GM19099 (cell line): ENCODE measurements around the gene CD200.

ENCODE experiments used
- POLR2A ChIP-seq: IDR thresholded peaks from 3 replicates; pipeline ENCODE4 v1.6.1; 2011; ENCODE audit warnings: low read depth; ENCODE audit not compliant: insufficient read length; ENCODE audit errors: extremely low read depth

CD200 gene

DNA sequence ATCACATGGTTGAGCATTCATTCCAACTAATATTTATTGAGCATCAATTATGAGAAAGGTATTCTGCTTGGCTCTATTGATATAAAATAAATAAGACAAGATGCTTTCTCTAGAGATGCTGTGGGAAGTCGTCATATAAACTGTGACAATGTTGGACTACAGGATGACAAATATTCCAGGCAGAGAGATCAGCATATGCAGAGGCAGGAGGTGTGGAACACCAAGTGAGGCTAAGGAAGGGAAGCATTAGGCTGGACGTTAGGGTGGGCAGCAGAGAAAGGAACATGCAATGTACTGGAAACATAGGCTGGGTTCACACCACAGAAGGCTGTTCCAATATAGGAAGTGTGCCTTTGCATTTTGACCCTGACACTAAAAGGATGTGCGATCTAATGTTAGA lies 38.6 kb downstream of the CD200 start:
- TF ChIP-seq POLR2A = no peak

DNA sequence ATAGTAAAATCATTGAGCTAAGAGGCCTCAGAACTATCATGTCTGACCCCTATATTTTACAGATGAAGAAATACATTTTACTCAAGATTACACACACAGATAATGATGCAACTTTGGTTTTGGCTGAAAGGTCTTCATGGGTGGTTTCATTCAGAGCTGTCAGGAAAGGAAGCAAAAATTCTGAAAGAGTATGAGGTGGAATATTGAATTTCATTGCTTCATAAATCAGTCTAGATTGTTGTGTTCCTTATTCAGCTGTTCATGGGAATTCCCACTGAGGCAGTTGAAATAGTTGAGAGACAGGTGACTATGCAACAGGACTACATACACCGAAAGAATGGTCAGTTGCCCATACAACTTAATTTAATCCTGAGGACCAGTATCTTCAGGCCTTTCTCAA lies 39.4 kb downstream of the CD200 start:
- no peak for TF ChIP-seq POLR2A

DNA sequence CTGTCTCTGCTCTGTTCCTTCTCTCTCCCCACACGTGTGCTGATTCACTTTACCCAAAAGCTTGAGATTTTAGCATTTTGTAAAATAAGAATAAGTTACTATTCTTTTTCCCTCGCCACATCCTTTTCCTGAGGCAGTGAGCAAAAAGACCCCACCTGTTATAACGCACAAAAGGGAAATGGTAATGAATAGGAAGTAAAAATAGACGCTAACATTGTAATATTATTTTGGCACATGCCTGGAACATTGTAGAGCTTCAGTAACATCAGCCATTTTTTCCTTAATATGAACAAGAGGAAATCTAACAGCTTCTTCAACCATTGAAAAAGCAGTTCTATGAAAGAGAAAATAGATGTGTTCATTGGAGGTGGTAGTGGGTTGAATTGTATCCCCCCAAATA lies 40.5 kb downstream of the CD200 start:
- TF ChIP-seq POLR2A = no peak

DNA sequence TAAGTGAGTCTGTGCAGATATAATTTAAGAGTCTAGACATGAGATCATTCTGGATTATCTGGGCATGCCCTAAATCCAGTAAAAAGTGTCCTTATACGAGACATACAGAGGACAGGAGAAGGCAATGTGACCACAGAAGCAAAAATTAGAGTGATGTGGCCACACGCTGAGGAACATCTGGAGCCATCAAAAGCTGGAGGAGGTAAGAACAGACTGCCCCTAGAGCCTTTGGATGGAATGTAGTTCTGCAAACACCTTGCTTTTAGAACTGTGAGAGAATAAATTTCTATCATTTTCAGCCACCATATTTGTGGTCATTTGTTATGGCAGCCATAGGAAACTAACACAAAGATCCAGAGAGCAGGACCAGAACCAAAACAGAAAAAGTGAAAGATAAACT lies 41.0 kb downstream of the CD200 start:
- TF ChIP-seq POLR2A = no peak

DNA sequence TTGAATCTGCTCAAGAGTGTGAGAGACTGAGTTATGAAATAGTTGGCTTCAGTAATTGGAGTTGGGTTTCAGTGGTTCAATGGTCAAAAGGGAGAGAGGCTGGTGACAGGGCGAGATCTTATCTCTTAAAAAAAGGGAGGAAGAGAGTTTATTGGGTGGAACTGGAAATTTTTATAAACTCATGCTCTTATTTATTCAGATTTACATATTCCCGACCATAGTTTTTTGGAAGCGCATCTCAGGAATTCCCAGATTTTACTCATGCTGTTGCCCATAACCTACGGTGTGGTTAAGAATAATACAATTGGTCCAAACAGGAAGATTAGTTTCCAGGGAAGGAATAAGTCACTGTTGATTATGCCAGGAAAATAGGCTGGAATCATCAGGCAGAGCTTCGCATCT lies 41.4 kb downstream of the CD200 start:
- TF ChIP-seq POLR2A = no peak

DNA sequence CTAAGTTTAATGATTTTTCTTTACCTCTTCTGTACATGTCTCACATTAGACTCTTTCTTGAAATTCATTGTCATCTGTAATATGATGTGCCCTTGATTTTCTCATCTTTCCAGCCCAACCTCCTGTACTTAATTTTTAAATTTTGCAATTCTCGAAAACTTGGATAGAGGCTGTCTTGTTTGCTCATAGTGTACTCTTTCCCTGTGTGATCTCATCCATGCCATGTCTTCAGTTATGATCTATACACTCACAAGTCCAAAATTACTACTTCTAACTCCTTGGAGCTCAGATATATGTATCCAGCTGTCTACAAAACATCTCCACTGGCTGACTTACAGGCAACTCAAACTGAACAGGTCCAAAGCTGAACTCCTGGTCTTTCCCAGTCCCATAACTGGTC lies 42.2 kb downstream of the CD200 start:
- no peak for TF ChIP-seq POLR2A

DNA sequence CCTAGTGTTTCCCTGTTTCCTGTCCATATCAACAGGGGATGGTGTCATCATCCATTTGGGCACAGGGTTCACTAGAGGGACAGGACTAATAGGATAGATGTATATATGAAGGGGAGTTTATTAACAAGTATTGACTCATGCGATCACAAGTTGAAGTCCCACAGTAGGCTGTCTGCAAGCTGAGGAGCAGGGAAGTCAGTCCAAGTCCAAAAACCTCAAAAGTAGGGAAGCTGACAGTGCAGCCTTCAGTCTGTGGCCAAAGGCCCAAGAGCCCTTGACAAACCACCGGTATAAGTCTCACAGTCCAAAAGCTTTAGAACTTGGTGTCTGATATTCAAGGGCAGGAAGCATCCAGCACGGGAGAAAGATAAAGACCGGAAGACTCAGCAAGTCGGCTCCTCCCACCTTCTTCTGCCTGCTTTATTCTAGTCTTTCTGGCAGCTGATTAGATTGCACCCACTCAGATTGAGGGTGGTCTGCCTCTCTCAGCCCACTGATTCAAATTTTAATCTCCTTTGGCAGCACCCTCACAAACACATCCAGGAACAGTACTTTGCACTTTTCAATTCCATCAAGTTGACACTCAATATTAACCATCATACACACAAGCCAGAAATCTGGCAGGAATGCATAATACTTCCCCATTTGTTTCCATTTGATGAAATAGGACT lies 43.4 kb downstream of the CD200 start:
- TF ChIP-seq POLR2A = no peak

DNA sequence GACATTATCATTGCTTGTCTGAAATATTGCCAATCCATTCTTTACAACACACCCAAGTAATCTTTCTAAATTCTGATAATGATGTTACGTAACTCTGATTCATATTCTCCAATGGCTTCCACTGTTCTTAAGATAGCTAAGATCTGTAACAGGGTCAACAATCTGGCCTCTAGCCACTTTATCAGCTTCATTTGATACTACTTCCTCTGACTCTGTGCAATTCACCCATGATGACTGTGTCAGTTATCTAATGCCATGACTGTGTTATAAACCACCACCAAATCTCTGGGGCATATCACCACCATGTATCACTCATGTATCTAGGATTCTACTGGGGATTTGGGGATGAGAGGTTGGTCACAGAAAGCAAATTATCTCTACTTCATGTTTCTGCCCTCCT lies 44.0 kb downstream of the CD200 start:
- no peak for TF ChIP-seq POLR2A

DNA sequence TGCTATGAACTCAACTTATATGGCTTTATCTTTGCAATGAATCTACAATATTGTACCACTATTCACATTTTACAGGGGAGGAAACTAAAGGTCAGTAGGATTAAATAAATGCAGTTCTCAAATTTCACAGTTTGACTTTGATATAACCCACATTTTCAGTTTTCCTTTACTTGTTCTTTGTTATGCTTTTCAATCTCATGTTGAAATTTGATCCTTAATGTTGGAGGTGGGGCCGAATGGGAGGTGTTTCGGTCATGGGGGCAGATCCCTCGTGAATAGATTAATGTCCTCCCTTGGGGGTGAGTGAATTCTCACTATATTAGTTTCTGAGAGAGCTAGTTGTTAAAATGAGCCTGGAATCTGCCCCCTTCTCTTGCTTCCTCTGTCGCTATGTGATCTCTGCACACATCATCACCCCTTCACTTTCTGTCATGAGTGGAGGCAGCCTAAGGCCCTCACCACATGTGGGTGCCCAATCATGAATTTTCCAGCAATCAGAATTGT lies 44.7 kb downstream of the CD200 start:
- TF ChIP-seq POLR2A = no peak

DNA sequence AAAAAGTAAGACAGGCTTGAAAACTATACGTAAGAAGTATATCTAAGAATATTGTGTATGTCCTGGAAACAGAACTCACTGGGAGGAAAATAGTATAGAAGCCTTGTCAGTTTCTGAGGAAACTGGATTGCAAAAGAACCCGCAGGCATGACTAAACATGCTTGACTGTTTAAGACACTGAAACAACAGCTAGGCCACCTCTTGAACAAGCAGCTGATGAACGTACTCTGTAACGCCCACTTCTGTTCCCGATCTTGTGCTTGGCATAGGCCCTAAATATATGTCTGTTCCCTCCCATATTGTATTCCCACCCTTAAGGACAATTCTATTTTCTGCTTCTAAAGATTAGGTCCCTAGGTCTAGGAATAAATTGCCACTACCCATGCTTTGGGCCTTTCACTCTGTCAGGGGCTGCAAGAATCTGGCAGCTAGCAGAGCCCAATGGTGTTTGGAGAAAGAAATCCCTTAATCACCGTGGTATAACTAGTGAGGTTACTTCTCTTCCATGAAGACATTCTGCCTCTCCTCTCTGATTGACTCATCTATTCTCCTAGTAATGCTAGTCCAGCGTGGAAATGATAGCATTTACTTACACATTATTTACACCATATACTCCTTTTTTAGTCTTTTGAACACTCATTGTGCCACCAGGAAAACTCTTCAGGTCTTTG lies 46.2 kb downstream of the CD200 start:
- no peak for TF ChIP-seq POLR2A

DNA sequence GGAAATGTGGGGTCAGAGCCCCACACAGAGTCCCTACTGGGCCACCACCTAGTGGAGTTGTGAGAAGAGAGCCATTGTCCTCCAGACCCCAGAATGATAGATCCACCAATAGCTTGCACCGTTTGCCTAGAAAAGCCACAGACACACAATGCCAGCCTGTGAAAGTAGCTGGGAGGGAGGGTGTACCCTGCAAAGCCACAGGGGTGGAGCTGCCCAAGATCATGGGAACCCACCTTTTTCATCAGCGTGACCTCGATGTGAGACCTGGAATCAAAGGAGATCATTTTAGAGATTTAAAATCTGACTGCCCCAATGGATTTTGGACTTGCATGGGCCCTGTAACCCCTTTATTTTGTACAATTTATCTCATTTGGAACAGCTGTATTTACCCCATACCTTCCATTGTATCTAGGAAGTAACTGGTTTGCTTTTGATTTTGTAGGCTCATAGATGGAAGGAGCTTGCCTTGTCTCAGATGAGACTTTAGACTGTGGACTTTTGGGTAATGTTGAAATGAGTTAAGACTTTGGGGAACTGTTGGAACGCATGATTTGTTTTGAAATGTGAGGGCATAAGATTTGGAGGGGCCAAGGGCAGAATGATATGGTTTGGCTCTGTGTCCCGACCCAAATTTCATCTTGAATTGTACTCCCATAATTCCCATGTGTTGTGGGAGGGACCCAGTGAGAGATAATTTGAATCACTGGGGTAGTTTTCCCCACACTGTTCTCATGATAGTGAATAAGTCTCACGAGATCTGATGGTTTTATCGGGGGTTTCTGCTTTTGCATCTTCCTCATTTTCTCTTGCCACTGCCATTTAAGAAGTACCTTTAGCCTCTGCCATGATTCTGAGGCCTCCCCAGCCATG lies 49.0 kb downstream of the CD200 start:
- no peak for TF ChIP-seq POLR2A

DNA sequence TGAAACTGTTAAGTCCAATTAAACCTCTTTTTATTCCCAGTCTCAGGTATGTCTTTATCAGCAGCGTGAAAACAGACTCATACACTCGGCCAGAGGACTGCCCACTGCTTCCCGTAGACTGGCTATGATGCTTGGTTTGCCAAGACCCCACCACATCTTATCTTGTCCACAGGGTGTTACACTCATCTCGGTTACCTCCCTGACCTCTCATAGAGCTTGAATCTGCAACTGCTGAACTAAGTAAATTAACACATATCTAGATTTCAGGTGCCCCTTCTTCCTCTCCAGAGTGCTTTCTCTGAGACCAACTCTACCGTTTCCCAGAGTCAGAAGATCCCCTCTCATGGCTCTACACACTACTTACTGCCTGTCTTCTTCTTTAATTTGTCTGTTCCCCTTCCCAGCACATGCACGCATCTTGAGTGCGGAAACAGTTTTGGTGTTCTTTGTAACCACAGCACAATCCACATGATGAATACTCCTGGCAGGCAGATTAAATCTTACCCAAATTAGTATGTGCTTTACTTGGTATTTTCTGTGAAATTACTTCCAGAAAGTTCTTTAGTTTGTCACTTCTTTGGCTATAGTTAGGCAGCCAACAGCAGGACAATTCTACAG lies 49.7 kb downstream of the CD200 start:
- no peak for TF ChIP-seq POLR2A

DNA sequence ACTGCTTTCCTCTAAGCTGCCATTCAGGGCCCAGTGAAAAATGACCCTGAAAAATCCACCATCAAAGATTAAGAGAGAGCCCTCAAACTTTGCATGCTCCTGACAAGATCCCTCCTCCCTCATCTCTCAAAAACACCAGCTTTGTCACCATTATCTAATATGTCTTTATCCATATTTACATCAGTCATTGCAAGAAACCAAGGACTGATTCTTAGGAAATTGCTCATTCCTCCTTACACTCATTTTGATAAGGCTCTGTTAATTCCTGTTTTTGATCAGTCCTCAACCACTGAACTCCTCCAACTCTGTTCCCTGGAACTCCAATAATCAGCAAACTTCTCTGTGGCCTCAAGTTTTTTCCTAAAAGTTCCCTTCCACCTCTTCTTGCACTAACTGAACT lies 51.8 kb downstream of the CD200 start:
- no peak for TF ChIP-seq POLR2A

DNA sequence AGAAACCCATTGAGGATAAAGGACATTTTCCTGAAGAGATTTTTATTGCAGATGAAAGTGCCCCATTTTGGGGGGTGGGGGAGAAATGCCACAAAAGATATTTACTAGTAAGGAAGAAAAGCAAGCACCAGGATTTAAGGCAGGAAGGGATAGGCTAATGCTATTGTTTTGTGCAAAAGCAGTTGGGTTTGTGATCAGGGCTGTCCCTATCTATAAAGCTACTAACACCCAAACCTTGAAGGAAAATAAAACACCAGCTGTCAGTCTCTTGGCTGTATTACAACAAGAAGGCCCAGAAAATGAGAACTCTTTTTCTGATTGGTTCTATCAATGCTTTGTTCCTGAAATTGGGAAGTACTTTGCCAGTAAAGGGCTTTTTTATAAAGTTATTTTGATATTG lies 56.0 kb downstream of the CD200 start:
- no peak for TF ChIP-seq POLR2A

DNA sequence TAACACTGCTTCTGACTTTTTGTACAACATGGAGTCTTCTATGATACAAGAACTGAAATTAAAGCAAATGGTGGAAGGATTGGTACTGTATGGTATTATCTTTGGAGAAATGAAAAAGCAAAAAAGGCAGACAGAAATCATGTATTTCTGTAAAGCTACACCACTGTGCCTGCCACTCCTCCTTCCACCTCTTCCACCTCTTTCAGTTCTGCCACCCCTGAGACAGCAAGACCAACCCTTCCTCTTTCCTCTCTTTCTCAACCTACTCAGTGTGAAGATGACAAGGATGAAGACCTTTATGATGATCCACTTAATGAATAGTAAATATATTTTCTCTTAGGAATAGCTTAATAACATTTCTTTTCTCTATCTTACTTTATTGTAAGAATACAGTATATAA lies 57.0 kb downstream of the CD200 start:
- TF ChIP-seq POLR2A = no peak
